HG03103 (cell line): ENCODE data around the gene LHFPL2.

ENCODE experiments used
- ATAC-seq: cut with Tn5 transposase; IDR thresholded peaks from one replicate; pipeline ENCODE4 v1.9.1; 2021; ENCODE audit warnings: low read depth; ENCODE audit not compliant: unreplicated experiment

LHFPL2 gene

GRCh38 chr5:78549043-78549442 lies 99.5 kb downstream of the LHFPL2 start:
- no peak for ATAC-seq

DNA sequence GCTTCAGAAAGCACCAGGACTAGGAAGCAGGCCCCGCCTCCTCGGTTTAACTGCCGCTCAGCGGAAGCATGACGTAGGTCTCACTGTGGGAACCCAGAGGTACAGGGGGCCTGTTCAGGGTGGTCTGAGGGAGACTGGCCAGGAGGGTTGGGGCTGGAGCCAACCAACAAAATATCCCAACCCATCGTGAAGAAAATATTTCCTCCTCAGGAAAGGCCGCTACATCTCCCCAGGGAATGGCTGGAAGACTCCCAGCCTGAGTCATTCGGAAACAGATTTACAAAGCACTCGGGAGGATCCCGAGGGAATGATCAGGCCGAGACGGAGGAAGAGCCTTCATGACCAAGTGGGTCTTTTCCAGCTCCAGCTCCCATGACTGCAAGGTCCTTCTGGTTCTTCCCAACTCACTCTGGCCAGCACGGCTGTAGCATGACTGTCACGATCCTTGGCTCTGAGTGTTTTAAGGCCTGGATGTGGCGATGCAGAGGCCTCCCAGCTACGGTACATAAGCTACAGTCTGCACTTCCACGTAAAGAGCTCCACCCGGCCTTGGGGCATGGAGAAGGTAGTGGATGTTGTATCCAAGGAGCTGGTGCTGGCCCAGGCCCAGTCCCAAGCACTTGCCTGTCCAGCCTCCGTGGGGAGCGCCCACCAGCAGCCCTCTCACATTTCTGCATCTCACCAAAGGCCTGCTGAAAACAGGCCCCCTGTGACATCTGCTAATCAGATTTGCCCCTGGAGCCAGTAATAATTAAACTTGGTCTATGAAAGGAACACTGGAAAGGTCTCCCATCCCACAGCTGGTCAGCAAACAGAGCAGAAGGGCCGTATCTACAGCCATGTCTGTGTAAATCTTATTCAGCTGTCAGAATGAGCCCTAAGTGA lies 100.6 kb downstream of the LHFPL2 start:
- no peak for ATAC-seq

DNA sequence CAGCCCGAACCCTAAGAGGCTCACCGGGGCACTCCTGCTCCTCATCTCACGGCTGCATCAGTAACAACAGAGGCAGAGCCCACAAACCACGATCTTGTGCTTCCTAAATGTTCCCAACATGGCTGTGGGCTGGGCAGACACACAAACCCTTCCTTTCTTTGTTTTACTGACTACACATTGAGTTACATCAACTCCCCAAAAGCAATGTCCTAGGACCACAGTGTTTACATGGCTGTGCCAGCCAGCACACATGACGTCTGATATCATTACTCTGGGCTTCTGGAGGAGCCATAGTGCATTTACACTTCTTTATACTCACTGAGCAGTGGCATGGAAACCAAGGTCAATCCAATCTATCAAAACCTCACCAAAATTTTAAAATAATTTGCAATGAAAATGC lies 101.4 kb downstream of the LHFPL2 start:
- no peak for ATAC-seq

DNA sequence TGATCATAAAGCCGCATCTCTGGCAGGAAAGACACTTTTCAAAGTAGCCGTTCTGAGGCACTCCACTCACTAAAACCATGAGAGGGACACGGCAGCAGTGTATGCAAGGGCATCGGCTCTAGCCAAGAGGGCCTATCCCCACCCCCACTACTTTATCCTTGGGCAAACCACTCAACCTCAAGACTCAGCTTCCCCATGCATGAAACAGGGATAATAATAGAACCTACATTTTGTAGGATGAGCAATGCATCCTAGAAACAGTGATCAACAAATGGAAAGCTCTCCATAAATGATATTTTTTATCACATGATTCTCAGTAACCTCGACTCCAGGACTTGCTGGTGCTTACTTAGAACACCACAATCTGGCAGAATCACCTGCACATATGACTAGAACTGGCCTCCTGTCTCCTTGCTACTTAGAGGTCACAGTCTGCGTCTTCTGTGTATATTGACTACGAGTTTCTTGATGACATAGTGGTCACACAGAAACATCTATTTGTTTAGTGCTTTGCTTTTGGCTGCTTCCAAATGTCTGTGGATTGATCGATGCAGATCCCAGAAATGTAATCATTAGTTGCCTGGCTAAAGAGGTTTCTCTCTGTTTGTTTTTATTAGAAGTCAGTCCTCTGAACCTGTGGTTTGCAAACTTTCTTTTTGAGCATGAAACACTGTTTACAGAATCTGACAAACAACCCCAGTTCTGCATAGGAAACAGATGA lies 102.1 kb downstream of the LHFPL2 start:
- ATAC-seq, result no peak

DNA sequence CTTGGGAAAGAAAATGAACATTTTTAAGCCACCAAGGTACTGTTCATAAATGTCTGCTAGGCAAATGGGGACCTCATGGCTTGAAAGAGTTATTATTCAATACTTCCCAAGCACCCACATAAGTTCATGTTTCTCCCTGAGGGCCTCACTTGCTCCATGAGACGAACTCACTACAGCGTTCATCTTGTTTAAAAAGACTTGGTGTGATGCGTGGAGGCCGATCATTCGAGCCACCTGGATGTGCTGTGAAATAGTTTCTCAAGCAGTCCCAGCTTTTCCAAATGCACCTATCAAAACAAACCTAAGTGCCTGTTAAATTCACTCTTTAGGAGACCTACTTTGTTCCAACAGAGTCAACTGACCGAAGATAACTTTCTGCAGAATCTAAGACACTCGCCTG lies 103.2 kb downstream of the LHFPL2 start:
- no peak for ATAC-seq

- ATAC-seq, result no peak
Measured at GRCh38 chr5:78544561-78545201, 103.9 kb downstream of the LHFPL2 start.

DNA sequence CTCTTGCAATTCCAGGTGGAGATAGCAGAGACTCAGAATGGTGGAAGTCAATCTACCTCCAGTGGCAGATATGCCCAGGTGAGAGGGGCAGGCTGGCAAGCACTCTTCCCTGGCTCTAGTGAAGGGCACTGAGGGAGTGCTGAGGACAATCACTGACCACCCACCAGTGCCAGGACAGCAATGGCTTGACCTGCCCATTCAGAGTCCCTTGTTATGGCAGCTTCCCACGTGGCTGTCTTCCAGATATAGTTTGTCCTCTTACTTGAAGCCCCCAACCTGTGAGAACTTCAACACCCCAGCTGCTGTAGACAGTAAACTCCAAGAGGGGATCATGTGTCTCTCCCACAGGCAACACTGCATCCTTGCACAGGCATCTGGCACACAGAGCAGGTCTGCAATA lies 104.7 kb downstream of the LHFPL2 start:
- no peak for ATAC-seq

GRCh38 chr5:78543292-78543691 lies 105.3 kb downstream of the LHFPL2 start:
- ATAC-seq, result no peak

DNA sequence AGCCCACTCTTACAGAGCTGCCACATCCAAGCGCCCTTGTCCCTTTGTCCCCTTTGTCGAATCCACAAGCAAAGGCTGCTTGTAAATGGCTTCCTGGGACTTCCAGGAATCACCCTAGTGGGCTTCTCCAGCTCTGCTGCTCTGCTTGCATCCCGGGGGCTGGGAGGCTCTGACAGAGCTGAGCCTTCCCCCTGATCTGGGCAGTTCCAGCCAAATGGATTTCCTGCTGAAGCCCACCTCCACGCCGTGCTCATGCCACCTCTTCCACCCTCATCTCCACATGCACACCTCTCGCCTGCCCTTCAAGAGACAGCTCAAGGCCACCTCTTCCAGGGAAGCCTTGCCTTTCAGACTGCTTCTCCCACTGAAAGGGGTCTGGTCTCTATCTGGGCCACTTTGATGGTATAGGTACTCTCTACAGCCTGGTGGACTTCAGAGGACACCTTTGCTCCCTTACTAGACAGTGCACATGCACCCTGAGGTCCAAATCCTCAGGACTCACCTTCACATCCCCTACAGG lies 106.2 kb downstream of the LHFPL2 start:
- ATAC-seq, result no peak

GRCh38 chr5:78541086-78541654 lies 107.4 kb downstream of the LHFPL2 start:
- no peak for ATAC-seq

DNA sequence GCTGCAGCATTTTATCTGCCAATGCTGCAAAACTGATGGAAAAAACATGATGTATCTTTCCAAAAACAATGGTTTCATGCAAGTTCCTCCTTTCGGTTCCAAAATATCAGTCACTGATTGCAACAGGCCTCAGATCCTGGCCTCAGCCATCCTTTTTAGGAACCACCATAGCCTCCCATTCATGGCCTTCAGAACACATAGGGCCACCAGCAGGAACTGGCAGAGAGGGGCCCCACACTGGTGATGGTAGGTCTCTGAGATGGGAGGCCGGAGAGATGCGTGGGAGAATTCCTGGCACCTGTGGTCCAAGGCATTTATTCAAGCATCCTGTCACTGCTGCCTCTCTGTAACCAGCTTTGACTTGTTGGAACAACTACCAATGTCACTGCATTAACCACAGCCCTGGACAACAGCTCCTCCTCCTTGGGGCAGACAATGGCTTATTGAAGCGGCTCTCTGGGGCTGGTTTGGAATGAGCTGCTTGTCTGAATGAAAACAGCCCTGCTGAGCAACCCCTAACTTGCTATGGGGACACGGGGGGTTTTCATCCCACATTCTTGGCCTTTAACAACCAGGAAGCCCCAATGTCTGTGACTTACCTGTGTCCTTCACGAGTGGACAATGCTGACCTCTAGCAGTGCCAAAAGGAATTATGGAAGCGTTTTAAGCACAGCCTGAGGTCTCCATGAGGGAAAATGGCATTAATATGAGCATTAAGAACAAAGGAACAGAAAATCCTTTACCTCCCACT lies 108.1 kb downstream of the LHFPL2 start:
- ATAC-seq, result no peak

DNA sequence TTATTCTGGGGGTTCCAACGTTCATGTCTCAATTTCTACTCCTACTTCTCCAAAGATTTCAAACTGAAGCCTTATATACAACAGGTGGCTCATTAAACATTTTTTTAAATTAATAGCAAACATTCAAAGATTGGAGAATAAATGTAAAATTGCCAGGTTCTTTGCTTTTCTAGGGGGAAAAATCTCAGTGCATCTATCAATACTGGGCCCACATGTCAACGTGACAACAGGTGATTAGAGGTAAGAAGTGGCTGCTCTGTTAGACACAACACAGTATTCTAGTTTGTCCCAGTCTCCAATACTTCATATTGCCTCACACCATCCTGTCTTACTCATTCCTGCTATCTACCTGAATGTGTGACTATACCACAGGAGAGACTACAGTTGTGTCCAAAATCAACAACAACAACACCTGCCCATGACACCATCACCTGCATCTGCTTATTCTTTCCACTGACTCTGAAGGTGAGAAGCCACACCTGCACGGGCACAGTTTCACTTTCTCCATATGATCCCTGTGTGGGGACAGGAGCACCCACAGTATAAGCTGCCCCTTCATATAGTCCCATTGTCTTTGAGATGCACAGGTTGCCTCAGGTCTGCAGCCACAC lies 110.2 kb downstream of the LHFPL2 start:
- no peak for ATAC-seq

DNA sequence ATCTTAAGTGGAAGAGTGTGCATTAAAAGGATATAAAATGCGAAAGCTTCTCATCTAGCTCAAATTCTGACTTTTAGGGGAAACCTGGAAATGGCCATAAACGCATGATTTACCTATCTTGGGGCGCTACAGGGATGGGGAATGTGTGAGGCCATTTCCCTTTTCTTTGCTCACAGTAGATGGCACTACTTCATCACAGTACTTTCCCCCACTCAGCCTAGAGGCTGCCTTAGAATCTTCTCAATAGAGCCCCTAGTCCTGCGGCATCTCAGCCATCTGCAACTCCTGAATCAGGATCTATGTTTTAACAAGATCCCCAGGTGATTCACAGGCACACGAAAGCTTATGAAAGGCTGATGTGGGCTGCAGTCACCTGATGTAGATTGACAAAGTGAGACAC lies 110.8 kb downstream of the LHFPL2 start:
- ATAC-seq, result no peak

DNA sequence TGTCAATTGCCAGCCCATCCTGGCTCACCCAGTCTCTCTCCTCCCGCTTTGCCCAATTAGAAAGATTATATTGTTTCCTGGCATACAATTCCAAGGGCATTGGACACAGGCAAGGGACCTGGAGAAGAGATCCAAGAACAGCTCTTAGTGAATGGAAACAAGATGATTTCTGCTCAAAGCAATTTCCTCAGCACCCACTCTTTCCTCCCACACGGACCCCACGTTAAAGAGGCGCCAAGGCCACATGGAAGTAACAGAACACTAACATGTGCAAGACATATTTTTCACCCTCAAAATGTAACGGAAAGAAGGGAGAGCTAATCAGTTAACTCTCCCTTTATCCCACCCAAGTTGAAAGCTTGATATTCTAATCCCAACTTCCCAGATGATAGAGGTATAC lies 111.2 kb downstream of the LHFPL2 start:
- ATAC-seq, result no peak

DNA sequence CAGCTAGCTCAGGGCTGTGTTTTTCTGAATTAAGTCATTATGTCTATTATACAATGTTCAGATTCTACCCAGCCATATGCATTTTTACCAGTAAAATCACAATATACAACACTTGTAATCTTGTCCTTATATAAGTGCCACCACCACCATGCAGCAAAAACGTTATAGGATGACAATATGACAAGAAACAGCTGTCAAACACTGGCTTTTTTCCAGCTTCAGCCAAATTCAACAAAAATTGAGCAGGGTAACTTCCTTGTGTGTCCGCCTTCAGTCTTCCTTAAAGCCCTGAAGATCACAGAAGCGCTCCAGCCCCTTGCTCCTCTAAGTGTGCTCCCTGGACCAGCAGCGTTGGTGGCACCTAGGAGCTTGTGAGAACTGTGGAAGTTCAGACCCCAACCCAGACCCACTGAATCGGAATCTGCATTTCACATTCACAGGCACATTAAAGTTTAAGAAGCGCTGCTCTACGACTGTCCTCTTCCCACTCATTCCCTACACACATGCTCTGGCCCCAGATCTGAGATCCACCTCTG lies 111.8 kb downstream of the LHFPL2 start:
- ATAC-seq, result no peak

GRCh38 chr5:78534905-78535200 lies 113.7 kb downstream of the LHFPL2 start:
- ATAC-seq, result no peak

- no peak for ATAC-seq
Measured at GRCh38 chr5:78534148-78534904, 114.2 kb downstream of the LHFPL2 start.

- no peak for ATAC-seq
Measured at GRCh38 chr5:78533356-78533755, 115.2 kb downstream of the LHFPL2 start.
